ENCODE data around the gene ISG15.
A peak's percentile ranks its signal among the peaks of the same experiment; 100 is the strongest.
"Not testable (repeated sequence)": the region's sequence is repeated elsewhere in the genome, so short reads cannot be mapped to it uniquely, and the experiment has no call there.

The ISG15 gene

DNA sequence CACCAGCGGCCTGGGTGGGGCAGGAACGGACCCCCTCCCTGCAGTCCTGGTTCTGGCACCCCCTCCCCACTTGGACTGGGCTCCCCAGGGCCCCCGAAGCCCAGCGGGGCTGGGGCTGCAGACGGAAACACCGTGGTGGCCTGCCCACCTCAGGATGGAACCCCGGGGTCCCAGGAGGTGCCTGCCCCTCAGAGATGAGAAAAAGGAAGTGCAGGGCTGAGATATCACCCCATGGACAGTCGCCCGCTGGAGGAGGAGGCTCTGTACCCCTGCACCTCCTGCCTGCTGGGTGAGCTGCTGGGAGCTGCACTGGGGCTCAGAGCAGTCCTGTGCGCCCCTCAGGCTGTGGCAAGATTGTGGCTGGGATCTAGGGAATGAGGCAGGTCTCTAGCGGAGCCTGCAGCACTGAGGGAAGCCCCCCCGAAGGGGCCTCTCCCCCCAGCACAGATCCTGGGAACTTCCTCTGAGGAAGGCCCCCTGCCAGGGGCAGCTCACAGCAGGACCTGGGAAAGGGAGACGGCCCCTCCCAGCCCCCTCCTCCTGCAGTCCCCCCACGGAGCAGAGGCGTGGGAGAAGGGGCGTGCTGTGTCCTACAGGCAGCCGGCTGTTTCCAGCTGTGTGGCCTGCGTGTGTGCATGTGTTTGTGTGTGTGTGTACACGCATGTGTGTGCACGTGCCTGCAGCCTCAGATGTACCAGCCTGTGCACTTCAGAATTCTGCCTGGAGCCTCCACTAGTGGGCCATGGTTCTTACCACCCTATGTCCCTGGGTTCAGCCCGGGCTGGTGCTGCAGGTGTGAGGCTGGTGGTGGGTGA lies 13.5 kb downstream of the ISG15 start:
- no peak for DNase-seq (ENCODE audit: low read depth in 1 of 2, low spot score in 1 of 2)

DNA sequence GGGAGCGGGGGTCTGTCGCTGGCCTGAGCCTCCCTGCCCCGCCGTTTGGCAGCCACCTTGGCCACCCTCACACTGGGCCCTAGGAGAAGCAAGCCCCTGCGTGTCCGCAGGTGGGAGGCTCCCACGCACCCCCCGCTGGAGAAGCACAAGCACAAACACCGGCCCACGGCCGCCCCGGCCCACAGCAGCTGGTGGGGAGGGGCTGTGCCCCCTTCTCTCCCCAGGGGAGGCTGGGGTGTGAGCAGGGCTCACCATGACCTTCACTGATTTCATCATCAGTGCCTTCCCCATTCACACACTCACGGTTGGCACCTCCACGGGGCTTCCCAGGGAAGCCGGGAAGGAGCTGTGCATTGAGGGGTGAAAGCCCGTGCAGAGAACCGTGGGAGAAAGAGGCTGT lies 14.5 kb downstream of the ISG15 start:
- DNase-seq (ENCODE audit: low read depth in 1 of 2, low spot score in 1 of 2) = no peak

DNA sequence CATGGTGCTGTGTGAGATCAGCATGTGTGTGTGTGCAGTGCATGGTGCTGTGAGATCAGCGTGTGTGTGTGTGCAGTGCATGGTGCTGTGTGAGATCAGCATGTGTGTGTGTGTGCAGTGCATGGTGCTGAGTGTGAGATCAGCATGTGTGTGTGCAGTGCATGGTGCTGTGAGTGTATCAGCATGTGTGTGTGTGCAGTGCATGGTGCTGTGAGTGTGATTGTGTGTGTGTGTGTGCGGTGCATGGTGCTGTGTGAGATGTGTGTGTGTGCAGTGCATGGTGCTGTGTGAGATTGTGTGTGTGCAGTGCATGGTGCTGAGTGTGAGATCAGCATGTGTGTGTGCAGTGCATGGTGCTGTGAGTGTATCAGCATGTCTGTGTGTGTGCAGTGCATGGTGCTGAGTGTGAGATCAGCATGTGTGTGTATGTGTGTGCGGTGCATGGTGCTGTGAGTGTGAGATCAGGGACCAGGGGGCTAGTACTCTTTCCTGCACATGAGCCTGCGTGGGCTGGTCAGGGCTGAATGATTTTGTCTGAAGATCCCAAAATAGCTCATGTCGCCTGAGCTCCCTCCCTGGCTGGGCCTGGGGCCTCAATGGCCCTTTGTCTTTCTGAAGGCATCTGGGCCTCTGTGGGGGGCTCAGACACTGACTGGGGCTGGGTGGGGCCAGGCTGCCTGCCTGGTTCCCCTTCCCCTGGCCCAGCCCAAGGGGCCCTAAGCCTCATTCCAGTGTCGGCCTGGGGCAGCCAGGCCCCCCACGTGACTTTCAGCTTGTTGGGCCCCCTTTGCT lies 17.8 kb downstream of the ISG15 start:
- not testable (repeated sequence) for DNase-seq (ENCODE audit: low read depth in 1 of 2, low spot score in 1 of 2)

DNA sequence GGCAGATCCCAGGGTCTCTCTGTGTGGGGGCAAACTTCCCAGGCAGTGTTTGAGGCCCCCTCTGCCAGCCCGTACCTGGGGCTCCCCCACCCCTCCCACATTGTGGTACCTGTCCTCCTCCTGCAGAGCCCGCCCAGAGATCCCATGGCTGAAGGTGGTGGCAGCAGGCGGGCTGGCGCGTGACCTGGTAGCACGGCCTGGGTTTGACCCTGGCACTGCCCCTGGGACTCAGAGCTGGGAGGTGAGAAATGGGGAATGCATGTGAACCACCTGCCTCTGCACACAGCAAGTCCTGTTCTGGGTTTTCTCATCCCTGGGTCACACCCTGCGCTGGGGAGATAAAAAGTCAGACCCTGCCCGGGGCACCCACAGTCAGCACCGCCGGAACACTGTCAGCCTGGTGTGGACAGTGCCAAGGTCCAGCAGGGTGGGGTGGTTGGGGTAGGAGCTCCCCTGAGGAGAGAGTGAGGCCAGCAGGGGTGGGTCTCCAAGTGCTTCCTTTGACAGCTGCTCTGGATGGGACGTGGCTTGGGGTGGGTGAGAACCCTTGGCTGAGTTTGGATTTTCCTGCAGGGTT lies 18.4 kb downstream of the ISG15 start:
- DNase-seq (ENCODE audit: low read depth in 1 of 2, low spot score in 1 of 2) = no peak

DNA sequence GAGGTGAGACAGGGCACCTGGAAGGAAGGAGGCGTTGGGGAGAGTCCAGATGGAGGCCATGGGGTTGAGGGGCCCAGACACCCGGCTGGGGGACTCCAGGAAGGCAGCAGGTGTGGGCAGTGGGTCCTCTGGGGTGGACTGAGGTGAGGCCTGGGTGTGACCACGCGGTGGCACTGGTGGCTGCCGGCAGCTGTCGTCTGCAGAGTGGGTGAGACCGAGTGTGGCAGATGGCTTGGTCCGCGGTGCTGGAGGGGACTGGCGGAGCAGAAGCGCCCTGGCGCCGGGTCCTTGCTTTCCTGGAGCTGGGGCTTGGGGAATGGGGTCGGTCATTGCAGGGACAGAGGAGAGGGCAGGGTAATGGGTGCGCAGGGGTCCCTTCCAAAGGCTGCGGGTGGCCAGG lies 19.1 kb downstream of the ISG15 start:
- no peak for DNase-seq (ENCODE audit: low read depth in 1 of 2, low spot score in 1 of 2)

DNA sequence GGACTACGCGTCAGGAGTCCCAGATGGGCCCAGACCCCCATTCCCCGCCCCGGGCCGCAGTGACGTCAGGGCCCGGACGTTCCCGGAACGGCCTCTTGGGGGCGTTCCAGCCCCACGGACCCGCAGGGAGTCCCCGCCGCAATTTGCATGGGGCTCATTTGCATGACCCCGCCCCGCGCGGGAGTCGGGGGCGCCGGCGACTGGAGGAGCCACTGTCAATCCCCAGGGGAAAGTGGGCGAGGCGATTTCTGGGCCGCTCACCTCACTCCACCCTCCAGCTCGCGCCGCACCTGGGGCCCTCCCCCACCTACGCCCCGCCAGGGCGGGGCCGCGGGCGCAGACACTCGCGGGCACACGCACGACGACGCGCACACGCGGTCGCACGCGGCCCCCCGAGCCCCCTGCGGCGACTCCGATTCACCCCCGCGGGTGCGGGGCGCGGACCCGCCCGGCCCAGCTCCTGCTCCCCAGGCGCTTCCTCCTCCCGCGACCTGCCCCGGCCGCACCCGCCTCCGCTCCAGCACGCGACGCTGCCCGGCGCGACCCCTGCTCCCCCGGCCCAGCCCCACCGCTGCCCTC lies 19.8 kb downstream of the ISG15 start:
- DNase-seq (ENCODE audit: low read depth in 1 of 2, low spot score in 1 of 2) = peak; percentile 66 to 87

DNA sequence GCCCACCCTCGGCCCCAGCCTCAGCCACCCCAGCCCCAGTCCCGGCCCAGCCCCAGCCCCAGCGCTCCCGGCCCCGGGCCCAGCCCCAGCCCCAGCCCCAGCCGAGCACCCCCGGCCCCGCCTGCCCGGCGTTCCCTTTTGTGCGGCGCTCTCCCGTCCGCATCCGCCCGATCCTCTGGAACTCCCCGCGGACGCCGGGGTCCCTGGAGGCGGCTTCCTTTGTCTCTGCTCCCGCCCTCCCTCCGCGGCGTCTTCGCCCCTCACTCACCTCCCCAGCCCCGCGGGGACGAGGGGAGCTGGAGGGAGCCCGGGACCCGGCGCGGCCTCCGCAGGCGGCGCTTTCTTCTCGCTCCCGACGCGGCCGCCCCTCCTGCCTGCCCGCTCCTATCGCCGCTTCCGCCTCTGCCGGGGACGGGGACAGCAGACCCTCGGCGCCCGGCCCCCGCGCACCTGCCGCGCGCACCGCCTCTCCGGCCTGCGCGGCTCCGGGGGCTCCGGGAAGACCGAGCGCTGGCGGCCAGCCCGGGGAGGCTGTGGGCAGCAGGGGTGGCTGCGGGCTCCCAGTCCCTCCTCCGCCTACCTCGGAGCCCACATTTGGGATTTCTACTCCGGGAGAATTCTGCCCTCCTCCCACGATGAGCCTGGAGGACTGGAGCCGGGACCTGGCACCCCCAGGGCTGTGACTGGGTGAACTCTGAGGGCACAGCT lies 20.6 kb downstream of the ISG15 start:
- no peak for DNase-seq (ENCODE audit: low read depth in 1 of 2, low spot score in 1 of 2)

DNA sequence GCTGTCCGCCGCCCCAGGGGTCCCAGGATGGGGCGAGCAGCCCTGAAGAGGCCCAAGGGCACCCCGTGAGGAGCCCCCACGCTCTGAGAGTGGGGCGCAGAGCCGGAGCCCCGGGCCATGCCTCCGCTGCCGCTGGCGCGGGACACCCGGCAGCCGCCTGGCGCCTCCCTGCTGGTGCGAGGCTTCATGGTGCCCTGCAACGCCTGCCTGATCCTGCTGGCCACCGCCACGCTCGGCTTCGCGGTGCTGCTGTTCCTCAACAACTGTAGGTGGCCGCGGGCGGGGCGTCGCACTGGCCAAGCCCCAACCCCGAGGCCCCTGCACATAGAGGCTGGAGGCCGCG lies 21.1 kb downstream of the ISG15 start:
- DNase-seq (ENCODE audit: low read depth in 1 of 2, low spot score in 1 of 2) = no peak

DNA sequence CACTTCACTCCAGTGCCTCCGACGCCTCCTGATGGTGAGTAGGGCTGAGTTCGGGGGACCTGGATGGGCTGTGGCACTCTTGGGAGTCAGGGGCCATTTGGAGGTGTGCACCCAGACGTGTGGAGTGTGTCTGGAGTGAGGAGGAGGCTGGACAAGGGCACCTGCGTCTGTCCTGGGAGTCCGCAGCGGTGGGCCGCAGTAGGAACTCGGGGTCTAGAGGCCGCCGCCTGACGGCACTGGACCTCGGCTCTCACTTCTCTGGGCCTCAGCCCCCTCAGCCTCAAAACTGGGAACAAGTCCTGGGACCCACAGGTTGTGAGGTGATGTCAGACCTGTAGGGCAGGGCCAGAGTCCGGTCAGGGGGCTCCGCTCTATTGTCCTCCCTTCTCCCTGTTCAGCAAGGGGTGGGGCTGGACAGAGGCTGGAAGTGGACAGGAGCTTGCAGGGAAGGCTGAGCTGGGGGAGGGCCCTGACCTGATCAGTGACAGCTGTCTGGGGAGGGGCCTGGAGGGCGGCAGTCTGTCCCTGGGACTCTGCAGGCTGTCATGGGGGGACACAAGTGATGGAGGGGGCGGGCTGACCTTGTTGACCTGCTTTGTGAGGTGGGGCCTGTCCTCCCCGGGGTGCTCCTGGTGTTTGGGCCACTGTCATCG lies 22.1 kb downstream of the ISG15 start:
- no peak for DNase-seq (ENCODE audit: low read depth in 1 of 2, low spot score in 1 of 2)

DNA sequence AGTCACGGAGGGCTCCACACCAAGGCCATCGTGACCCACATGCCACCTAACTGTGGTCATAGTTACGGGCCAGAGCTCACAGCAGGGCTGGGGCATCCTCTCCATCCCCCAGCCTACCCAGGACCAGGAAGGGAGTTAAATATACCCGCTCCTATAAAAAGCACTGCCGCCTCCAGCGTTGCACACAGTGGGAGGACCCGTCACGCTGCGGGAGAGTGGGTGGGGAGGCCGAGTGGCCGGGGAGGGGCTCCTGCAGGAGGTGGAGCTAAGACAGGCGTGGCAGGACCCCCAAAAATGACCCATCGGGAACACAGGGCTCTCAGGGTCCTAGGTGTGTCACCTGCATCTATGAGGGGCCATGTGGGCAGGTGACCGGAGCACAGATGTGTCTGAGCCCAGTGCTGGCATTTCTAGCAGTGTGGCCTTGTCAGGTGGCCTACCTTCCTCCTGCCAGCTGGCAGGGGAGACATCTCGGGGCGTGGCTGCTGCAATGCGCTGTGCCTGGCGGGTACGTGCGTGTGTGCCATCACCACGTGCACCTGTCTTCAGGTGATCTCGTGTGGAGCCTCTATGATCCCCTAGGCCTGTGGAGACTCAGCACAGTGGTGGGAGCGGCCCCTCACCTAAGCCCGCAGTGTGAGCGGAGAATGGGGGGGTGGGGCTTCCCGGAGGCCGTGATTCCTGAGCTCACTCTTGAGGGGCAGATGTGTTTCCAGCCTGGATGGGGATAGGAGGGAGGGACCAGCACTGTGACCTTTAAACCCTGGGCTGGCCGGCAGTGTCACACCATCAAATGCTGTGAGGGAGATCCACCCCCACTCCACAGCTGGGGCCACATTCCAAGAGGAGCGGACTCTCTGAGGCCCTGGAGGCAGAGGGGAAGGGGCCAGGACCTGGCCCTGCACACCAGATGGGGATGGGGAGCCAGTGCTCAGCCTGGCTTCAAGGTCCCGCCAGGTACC lies 24.4 kb downstream of the ISG15 start:
- no peak for DNase-seq (ENCODE audit: low read depth in 1 of 2, low spot score in 1 of 2)

DNA sequence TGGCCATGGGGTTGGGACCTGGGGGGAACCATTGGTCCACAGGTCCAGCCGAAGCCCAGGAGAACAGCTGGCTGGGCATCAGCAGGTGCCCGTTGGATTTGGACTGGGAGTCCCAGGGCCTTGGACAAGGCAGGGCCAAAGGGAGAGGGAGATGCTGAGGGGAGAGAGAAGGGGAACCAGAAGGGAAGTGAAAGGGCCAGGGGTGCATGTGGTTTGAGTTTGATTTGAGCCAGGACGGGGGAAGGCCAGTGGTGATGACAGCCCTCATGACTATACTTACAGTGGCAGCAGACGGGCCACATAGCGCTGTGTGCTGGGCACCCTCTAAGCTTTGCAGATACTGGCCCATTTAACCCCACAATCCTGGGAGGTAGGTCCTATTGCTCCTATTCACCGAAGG lies 25.4 kb downstream of the ISG15 start:
- DNase-seq (ENCODE audit: low read depth in 1 of 2, low spot score in 1 of 2) = no peak

DNA sequence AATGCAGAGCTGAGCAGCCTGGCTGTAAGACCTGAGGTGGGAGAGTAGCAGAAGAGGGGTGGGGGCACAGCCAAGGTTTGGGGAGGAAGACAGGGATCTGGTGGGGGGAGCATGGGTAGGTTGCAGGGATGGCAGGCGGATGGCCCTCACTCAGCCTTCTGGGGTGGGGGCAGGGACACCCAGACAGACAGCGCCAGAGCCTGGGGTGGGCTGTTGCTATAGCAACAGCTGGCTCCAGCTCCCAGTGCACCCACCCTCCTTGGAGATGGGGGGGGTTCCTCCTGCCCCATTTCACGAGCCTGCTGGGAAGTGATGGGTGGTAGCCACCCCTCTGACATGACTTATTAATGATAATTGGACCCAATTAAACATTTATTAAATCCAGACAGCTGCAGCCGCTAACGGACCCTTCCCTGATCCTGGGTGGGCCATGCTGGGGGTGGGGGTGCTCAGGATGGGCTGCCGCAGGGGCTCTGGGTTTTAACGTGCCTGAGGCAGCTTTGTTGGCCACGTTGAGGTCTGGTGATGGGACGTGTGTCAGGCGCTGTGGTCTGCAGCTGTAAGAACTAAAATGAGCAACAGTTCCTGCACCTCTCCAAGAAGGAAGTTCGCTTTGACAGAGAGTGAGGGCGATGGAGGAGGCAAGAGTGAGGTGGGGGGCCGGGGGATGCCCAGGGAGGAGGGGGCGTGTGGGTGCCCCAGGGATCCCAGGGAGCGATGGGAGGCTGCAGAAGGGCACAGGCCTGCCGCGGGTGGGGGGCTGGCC lies 26.0 kb downstream of the ISG15 start:
- no peak for DNase-seq (ENCODE audit: low read depth in 1 of 2, low spot score in 1 of 2)

DNA sequence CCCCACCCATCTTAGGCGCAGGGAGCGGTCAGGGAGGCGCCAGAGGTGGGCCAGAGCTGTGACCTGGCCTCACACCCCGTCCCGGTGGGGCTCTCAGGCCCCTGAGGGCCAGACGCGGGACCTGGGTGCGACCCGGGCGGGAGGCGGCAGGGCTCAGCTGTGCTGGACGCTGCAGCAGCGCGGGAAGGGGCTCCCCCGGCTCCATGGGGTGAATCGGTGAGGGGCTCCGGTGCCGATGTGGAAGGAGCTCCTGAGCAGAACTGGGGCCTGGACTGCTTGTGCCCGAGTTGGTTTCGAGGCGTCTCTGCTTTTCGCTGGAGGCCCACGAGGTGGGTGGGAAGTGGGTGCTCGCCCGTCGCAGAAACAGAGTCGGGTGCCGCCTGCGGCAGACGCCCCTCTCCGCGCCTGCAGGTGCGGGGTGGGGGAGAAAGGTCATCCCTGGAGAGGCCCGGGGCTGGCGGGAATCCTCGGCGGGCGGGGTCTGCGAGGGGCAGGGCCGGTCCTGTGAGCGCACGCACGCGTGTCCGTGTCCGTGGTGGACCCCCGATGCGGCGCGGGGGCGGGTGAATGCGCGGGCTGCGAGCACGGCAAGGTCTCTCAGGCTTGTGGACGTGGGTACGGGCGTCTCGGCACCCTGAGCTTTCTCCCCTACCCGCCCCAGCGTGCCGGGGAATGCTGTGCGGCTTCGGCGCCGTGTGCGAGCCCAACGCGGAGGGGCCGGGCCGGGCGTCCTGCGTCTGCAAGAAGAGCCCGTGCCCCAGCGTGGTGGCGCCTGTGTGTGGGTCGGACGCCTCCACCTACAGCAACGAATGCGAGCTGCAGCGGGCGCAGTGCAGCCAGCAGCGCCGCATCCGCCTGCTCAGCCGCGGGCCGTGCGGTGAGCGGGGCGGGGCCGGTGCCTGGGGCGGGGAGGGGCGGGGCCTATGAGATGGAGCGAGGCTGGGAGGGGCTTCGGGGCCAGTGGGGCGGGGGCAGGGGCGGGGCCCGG lies 27.0 kb downstream of the ISG15 start:
- DNase-seq (ENCODE audit: low read depth in 1 of 2, low spot score in 1 of 2) = peak; percentile 62

DNA sequence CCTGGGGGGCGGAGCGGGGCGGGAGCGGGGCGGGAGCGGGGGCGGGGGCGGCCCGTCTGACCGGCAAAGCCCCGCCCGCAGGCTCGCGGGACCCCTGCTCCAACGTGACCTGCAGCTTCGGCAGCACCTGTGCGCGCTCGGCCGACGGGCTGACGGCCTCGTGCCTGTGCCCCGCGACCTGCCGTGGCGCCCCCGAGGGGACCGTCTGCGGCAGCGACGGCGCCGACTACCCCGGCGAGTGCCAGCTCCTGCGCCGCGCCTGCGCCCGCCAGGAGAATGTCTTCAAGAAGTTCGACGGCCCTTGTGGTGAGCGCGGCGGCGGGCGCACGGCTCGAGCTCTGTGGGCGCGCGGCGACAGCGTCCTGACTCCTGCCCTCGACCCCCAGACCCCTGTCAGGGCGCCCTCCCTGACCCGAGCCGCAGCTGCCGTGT lies 27.8 kb downstream of the ISG15 start:
- DNase-seq (ENCODE audit: low read depth in 1 of 2, low spot score in 1 of 2) = no peak

DNA sequence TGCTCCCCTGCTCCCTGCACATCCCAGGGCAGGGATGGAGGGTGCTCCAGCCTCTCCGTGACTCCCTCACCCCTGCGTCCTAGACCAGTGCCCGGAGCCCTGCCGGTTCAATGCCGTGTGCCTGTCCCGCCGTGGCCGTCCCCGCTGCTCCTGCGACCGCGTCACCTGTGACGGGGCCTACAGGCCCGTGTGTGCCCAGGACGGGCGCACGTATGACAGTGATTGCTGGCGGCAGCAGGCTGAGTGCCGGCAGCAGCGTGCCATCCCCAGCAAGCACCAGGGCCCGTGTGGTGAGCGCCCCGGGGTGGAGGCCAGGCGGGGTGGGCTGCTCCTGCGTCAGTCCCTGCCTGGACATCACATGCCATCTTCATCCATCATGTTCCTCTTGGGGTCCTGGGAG lies 28.6 kb downstream of the ISG15 start:
- no peak for DNase-seq (ENCODE audit: low read depth in 1 of 2, low spot score in 1 of 2)

DNA sequence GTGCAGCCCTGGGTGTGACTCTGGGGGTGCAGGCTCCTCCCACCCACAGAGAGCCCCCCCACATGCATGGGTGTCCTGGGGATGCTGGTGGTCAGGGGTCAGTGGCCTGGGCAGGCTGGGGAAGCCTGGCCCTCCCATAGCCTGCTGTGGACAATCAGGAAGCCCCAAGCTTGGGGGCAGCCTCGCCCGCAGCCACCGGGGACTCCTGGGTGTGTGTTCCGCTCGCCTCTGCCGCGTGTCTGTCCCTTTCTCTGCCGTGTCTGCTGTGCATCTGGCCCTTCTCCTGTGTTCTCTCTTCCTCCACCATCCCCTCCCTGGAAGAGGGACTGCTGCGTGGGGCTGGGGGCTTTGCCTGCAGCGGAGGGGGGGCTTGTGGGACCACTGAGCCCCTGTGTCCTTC lies 29.5 kb downstream of the ISG15 start:
- no peak for DNase-seq (ENCODE audit: low read depth in 1 of 2, low spot score in 1 of 2)

DNA sequence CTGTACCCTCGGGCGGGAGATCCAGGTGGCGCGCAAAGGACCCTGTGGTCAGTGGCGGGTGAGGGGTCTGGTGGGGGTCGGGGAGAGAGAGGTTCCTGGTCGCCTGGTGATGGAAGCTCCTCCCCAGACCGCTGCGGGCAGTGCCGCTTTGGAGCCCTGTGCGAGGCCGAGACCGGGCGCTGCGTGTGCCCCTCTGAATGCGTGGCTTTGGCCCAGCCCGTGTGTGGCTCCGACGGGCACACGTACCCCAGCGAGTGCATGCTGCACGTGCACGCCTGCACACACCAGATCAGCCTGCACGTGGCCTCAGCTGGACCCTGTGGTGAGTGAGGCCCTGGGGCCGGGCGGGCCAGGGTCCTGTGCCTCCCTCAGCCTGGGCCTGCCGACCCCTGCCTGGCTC lies 30.1 kb downstream of the ISG15 start:
- DNase-seq (ENCODE audit: low read depth in 1 of 2, low spot score in 1 of 2) = no peak

DNA sequence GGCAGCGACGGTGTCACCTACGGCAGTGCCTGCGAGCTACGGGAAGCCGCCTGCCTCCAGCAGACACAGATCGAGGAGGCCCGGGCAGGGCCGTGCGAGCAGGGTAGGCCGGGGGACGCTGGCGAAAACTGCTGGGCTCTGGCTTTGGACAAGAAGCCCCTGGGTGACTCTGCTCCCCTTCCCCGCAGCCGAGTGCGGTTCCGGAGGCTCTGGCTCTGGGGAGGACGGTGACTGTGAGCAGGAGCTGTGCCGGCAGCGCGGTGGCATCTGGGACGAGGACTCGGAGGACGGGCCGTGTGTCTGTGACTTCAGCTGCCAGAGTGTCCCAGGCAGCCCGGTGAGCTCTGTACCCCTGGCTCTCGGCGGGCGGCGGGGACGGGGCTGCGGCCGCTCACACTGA lies 30.6 kb downstream of the ISG15 start:
- no peak for DNase-seq (ENCODE audit: low read depth in 1 of 2, low spot score in 1 of 2)

Measured in stimulated activated CD4-positive, alpha-beta T cell treated with anti-CD3 and anti-CD28 coated beads, Interleukin-15, amount 100 ng/mL, for 1 hour (primary cell).